ENCODE measurements around the gene ZDHHC14. TPM values are rescaled to one million over a fixed set of nuclear protein-coding genes. Genes with fewer than 3 reads are reported as not detected.
A peak's percentile ranks its signal among the peaks of the same experiment; 100 is the strongest.
"Not testable (repeated sequence)": the region's sequence is repeated elsewhere in the genome, so short reads cannot be mapped to it uniquely, and the experiment has no call there.

ZDHHC14 gene
- total RNA-seq (1 to 10 TPM; 3.6 to 5.2 TPM), total RNA-seq (2.9 to 4.9 reads per million in 2 donors)

DNA sequence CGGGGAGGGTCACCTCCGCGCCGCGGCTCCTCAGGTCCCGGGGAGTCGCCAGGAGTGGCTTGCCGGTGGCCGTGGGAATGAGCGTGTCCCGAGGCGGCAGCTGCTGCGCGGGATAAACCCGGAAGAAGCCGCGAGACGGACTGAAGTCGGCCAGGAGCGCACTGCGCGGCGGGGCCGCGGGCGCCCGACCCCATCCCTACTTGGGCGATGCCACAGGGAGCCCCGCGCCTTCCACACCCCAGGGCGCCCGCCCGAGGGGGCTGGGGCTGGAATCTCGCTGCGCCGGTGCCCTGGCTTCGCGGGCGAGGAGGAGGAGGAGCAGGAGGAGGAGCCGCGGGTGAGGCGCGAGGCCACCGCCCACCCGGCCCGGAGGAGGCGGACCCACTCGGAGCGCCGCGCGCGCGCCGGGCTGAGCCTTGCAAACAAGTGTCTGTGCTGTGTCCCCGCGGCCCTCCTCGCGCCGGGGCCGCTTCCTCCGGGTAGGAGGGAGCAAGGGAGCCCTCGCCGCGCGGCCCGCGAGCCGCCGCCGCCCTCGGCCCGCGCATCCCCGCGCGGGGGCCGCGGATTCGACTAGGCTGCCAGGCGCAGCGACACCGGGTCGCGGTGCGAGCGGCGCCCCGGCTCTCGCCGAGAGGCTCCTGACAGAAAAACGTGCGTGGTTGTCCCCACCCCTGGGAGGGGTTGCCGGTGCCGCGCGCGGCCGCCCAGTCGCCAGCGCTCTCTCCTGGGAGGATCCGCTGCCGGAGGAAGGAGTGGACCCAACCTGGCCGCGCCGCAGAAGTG, at the start of gene ZDHHC14:
TSS of gene ZDHHC14 (plus strand) at position 412 of the 783 bp plus-strand sequence.
- Mint-ChIP-seq H3K27me3 (peaks cover 6% of the 10 kb centered on the region), H3K36me3 (ENCODE audit: low read depth) (peaks cover 5% of the 10 kb centered on the region), H3K27ac (peak within 1 kb of the TSS; percentile 88), H3K4me1 (peaks cover 36% of the 10 kb centered on the region), H3K4me3 (peak within 1 kb of the TSS; percentile 94)
- ATAC-seq = peak; percentile 84
- DNase-seq = peak; percentile 82 to 87 (median 83)
- H3K9me3 ChIP-seq (ENCODE audit: control insufficient read depth, low read length, poor library complexity, severe bottlenecking) = no peaks in the 10 kb centered on the region

DNA sequence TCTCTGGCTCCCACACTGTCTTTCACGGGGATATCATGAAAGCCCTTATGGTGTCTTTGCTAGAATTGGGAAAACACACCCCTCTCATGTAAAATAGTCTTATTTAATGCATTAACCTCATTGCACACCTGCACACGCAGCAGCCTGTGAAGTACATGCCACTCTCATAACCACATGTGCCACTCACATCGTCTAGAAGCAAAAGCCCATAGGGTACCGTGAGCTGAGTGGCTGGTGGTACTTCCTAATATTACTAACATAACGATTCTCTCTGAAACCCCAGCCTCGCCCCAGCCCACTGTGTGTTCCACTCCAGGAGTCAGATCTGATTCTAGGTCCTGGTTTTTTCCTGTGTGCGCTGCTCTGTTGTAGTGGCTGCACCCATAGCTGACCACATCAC, 48.2 kb upstream of the ZDHHC14 start:
- Mint-ChIP-seq H3K27me3 (peaks cover 59% of the 10 kb centered on the region), H3K36me3 (ENCODE audit: low read depth) (peaks cover 4% of the 10 kb centered on the region), H3K27ac (no peak overlapping the region), H3K4me1 (peaks cover 6% of the 10 kb centered on the region), H3K4me3 (no peak overlapping the region)
- ATAC-seq (no peak), DNase-seq (no peak)
- H3K9me3 ChIP-seq (ENCODE audit: control insufficient read depth, low read length, poor library complexity, severe bottlenecking) = no peaks in the 10 kb centered on the region

GRCh38 chr6:157333537-157333936, 47.5 kb upstream of the ZDHHC14 start:
- ATAC-seq (no peak), DNase-seq (no peak)
- H3K36me3 Mint-ChIP-seq (ENCODE audit: low read depth) = peaks cover 4% of the 10 kb centered on the region
- no peak overlapping the region for H3K27ac Mint-ChIP-seq
- H3K4me3 Mint-ChIP-seq = no peak overlapping the region
- H3K4me1 Mint-ChIP-seq = peaks cover 2% of the 10 kb centered on the region
- peaks cover 55% of the 10 kb centered on the region for H3K27me3 Mint-ChIP-seq
- H3K9me3 ChIP-seq (ENCODE audit: control insufficient read depth, low read length, poor library complexity, severe bottlenecking) = no peaks in the 10 kb centered on the region

DNA sequence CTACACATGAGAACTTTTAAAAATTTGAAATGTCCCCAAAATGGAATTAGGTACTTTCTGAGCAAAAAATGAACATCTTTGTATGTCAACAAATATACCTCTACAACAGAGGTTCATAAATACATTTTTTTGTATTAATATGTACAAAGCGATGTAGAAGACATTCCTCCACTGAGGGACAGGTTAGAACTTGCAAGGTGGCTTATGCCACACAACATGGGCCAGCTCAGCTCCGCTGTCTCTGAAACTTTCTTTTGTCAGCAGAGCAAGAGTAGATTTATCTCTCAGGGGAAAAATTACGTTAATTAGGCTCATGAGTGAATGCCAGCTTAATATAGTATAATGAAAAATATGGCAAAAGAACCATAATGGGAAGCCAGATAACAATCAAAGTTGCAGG, 47.0 kb upstream of the ZDHHC14 start:
- Mint-ChIP-seq H3K4me3 (no peak overlapping the region), H3K27me3 (peaks cover 54% of the 10 kb centered on the region), H3K27ac (no peak overlapping the region), H3K36me3 (ENCODE audit: low read depth) (peaks cover 4% of the 10 kb centered on the region), H3K4me1 (peaks cover 2% of the 10 kb centered on the region)
- H3K9me3 ChIP-seq (ENCODE audit: control insufficient read depth, low read length, poor library complexity, severe bottlenecking) = no peaks in the 10 kb centered on the region
- no peak for ATAC-seq
- no peak for DNase-seq

- Mint-ChIP-seq H3K4me3 (no peak overlapping the region), H3K4me1 (peaks cover 2% of the 10 kb centered on the region), H3K36me3 (ENCODE audit: low read depth) (peaks cover 4% of the 10 kb centered on the region), H3K27me3 (peaks cover 60% of the 10 kb centered on the region), H3K27ac (no peak overlapping the region)
- DNase-seq (no peak), ATAC-seq (no peak)
- no peaks in the 10 kb centered on the region for H3K9me3 ChIP-seq (ENCODE audit: control insufficient read depth, low read length, poor library complexity, severe bottlenecking)
Observed at GRCh38 chr6:157335829-157336228, 45.2 kb upstream of the ZDHHC14 start.

DNA sequence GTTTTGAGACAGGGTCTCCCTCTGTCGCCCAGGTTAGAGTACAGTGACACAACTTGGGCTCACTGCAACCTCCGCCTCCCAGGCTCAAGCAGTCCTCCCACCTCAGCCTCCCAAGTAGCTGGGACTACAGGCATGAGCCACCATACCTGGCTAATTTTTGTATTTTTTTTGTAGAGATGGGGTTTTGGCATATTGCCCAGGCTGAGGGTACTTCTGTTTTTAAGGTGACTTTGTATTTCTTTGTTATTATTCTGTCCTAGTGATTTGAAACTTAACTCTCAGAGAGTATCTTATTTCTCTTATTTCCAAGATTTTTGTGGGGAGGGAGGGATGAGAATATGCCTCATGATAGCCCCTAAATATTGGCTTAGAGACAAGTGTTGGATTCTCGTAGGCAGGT, 43.7 kb upstream of the ZDHHC14 start:
- peaks cover 64% of the 10 kb centered on the region for H3K27me3 Mint-ChIP-seq
- not testable (repeated sequence) for DNase-seq; H3K4me1 Mint-ChIP-seq; H3K9me3 ChIP-seq (ENCODE audit: control insufficient read depth, low read length, poor library complexity, severe bottlenecking); H3K4me3 Mint-ChIP-seq; H3K27ac Mint-ChIP-seq; H3K36me3 Mint-ChIP-seq (ENCODE audit: low read depth); ATAC-seq

DNA sequence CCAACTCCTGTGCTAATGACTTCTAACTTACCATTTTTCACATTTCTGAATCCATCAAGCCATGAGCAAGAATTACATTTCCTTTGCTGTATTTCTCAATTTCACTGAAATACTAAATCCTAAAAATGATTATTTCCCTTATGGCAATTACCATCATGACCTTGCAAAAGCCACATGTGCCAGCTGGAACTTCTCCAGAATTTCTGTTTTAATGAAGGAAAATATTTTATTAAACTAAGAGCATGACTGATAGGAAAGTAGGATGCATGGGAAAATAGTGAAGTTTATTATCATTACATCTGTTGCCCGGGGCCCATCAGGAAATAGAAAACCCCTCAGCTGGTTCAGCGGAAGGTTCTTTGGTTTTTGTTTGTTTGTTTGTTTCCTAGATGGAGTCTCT, 43.2 kb upstream of the ZDHHC14 start:
- peaks cover 59% of the 10 kb centered on the region for H3K27me3 Mint-ChIP-seq

DNA sequence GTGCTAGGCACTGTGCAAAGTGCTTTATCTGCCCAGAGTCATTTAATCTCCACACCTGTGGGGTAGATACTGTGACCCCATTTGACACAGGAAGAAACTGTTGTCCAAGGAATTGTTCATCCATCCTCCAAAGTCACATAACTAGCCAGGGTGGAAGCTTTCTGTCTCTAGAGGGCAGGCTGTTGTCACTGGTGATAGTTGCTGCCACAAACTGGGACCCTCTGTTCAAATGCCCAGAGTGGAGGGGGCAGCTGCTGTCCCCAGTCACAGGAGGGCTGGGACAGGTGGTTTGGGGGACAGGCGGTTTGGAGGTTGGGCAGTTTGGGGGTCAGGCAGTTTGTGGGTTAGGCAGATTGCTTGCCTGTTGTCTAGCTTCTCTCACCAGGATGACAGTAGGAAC, 41.6 kb upstream of the ZDHHC14 start:
- DNase-seq = no peak
- Mint-ChIP-seq H3K27me3 (peaks cover 53% of the 10 kb centered on the region), H3K4me3 (no peak overlapping the region), H3K4me1 (peaks cover 2% of the 10 kb centered on the region), H3K36me3 (ENCODE audit: low read depth) (no peaks in the 10 kb centered on the region), H3K27ac (no peak overlapping the region)
- no peak for ATAC-seq
- no peaks in the 10 kb centered on the region for H3K9me3 ChIP-seq (ENCODE audit: control insufficient read depth, low read length, poor library complexity, severe bottlenecking)

More for the DNA sequence above, 43.2 kb upstream of the ZDHHC14 start:
- no peak overlapping the region for H3K4me3 Mint-ChIP-seq
- no peaks in the 10 kb centered on the region for H3K9me3 ChIP-seq (ENCODE audit: control insufficient read depth, low read length, poor library complexity, severe bottlenecking)
- DNase-seq (no peak), ATAC-seq (no peak)
- H3K4me1 Mint-ChIP-seq = peaks cover 2% of the 10 kb centered on the region
- H3K36me3 Mint-ChIP-seq (ENCODE audit: low read depth) = peaks cover 4% of the 10 kb centered on the region
- no peak overlapping the region for H3K27ac Mint-ChIP-seq

- no peak overlapping the region for H3K27ac Mint-ChIP-seq
- DNase-seq (no peak), ATAC-seq (no peak)
- H3K27me3 Mint-ChIP-seq = peaks cover 62% of the 10 kb centered on the region
- no peak overlapping the region for H3K4me3 Mint-ChIP-seq
- no peaks in the 10 kb centered on the region for H3K36me3 Mint-ChIP-seq (ENCODE audit: low read depth)
- H3K9me3 ChIP-seq (ENCODE audit: control insufficient read depth, low read length, poor library complexity, severe bottlenecking) = no peaks in the 10 kb centered on the region
- no peaks in the 10 kb centered on the region for H3K4me1 Mint-ChIP-seq
Observed at GRCh38 chr6:157343732-157344131, 37.3 kb upstream of the ZDHHC14 start.

DNA sequence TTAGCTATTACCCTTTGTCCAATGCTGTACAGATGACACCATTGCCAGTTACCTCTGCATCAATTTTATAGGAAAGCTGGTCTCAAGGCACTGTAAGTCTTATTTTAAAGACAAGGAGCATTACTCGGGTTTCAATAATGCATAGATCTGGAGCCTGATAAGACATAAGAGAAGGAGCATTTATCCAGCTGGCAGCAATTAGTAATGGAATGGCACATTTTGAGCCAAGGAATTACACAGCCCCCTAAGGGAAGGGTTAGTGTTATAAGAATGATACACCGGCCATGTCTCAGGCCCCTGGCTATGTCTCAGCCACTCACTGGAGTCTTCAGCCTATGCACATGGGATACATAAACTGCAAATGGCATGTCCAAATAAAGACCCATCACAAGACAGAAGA, 34.6 kb upstream of the ZDHHC14 start:
- DNase-seq (no peak), ATAC-seq (no peak)
- H3K27me3 Mint-ChIP-seq = peaks cover 41% of the 10 kb centered on the region
- no peak overlapping the region for H3K27ac Mint-ChIP-seq
- H3K9me3 ChIP-seq (ENCODE audit: control insufficient read depth, low read length, poor library complexity, severe bottlenecking) = peaks cover 2% of the 10 kb centered on the region
- H3K4me1 Mint-ChIP-seq = no peaks in the 10 kb centered on the region
- H3K36me3 Mint-ChIP-seq (ENCODE audit: low read depth) = no peaks in the 10 kb centered on the region
- H3K4me3 Mint-ChIP-seq = no peak overlapping the region

DNA sequence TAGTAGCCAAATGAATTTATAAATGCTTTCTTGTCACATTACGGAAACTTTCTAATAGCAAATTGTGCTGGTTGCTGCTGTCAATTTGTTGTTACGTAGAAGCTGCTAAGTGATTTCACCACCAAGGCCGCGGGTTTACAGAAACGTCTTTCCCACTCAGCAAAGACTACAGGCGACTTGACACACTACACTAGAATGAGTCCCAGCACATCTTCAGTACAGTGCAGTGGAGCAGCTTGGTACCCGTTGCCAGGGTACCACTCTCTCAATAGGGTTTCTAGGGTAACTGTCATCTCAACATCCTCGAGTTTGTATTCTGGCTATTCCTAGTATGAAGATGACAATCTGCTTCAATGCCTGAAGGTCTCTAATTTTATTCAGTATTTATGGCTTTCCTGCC, 22.7 kb upstream of the ZDHHC14 start:
- no peaks in the 10 kb centered on the region for H3K36me3 Mint-ChIP-seq (ENCODE audit: low read depth)
- no peak overlapping the region for H3K27ac Mint-ChIP-seq
- ATAC-seq = no peak
- H3K9me3 ChIP-seq (ENCODE audit: control insufficient read depth, low read length, poor library complexity, severe bottlenecking) = no peaks in the 10 kb centered on the region
- DNase-seq = no peak
- H3K4me3 Mint-ChIP-seq = no peak overlapping the region
- peaks cover 49% of the 10 kb centered on the region for H3K27me3 Mint-ChIP-seq
- H3K4me1 Mint-ChIP-seq = no peaks in the 10 kb centered on the region

GRCh38 chr6:157361886-157362285, 19.1 kb upstream of the ZDHHC14 start:
- no peaks in the 10 kb centered on the region for H3K9me3 ChIP-seq (ENCODE audit: control insufficient read depth, low read length, poor library complexity, severe bottlenecking)
- H3K4me1 Mint-ChIP-seq = no peaks in the 10 kb centered on the region
- DNase-seq (no peak), ATAC-seq (no peak)
- H3K4me3 Mint-ChIP-seq = no peak overlapping the region
- H3K27ac Mint-ChIP-seq = no peak overlapping the region
- H3K36me3 Mint-ChIP-seq (ENCODE audit: low read depth) = no peaks in the 10 kb centered on the region
- peaks cover 45% of the 10 kb centered on the region for H3K27me3 Mint-ChIP-seq

DNA sequence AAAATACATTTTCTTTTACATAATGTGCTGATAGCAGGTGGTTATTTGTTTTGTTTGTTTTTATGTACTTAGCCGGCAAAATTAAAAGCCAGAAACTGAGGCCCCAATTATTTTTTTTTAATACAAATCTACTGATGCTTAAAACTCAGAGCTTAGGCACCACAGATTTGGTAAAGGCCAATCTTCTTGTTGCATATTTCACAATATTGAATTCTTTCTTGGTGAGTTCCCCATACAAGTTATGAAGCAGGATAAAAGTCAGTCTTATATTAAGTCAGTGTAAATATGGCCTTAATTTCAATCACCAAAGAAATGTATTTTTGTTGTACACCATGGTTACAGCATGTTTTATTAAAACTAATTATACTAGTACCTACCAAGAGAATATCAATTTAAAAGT, 16.3 kb upstream of the ZDHHC14 start:
- H3K27ac Mint-ChIP-seq = no peak overlapping the region
- peaks cover 35% of the 10 kb centered on the region for H3K27me3 Mint-ChIP-seq
- H3K4me3 Mint-ChIP-seq = no peak overlapping the region
- no peaks in the 10 kb centered on the region for H3K9me3 ChIP-seq (ENCODE audit: control insufficient read depth, low read length, poor library complexity, severe bottlenecking)
- DNase-seq (no peak), ATAC-seq (no peak)
- peaks cover under 1% of the 10 kb centered on the region for H3K36me3 Mint-ChIP-seq (ENCODE audit: low read depth)
- H3K4me1 Mint-ChIP-seq = peaks cover 13% of the 10 kb centered on the region

- DNase-seq = no peak
- H3K4me3 Mint-ChIP-seq = no peak overlapping the region
- no peak overlapping the region for H3K27ac Mint-ChIP-seq
- peaks cover 29% of the 10 kb centered on the region for H3K27me3 Mint-ChIP-seq
- H3K4me1 Mint-ChIP-seq = peaks cover 17% of the 10 kb centered on the region
- no peak for ATAC-seq
- no peaks in the 10 kb centered on the region for H3K9me3 ChIP-seq (ENCODE audit: control insufficient read depth, low read length, poor library complexity, severe bottlenecking)
- peaks cover 4% of the 10 kb centered on the region for H3K36me3 Mint-ChIP-seq (ENCODE audit: low read depth)
Observed at GRCh38 chr6:157366648-157367047, 14.3 kb upstream of the ZDHHC14 start.

Measured in T-helper 17 cell (primary cell).